ENCODE data around the gene NEBL.

The NEBL gene

DNA sequence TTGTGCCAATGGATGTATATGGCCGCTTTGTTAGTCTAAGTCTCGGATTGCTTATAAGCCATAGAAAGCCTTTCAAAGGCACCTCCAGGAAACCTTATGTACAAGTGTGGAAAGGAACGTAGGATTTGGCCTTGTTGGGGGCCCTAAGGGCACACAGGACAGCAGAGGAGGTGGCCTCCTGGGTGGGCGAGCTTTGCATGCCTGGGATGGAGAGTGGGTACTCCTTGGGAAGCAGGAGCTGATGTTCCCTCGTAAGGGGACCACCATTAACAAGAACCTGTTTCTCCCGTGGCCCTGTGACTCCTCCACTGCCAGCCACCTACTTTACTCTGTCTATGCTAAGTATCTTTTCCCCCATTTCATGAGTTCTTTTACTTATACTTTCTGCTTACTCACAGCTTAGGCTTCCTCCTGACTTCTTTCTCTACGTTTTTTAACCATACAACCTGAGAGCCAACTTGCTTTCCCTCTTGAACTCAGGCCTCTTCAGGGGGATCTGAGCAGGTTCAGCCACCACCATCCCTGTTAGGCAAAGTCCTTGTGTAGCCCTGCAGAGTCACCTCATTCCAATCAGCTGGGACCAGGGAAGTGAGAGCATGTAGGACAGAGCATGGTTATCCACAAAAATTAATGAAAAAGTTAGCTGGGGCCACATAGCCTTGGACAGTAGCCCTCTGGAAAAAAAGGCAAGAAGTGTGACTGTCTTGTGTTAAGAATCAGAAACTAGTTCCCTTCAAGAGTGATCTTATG is 118.9 kb downstream of the NEBL start:
- no peak for DNase-seq (ENCODE audit: low spot score)

- DNase-seq (ENCODE audit: low spot score) = no peak
Measured at GRCh38 chr10:20776384-20777118, 120.6 kb downstream of the NEBL start.

- DNase-seq (ENCODE audit: low spot score) = no peak
Measured at GRCh38 chr10:20771051-20771450, 126.1 kb downstream of the NEBL start.

DNA sequence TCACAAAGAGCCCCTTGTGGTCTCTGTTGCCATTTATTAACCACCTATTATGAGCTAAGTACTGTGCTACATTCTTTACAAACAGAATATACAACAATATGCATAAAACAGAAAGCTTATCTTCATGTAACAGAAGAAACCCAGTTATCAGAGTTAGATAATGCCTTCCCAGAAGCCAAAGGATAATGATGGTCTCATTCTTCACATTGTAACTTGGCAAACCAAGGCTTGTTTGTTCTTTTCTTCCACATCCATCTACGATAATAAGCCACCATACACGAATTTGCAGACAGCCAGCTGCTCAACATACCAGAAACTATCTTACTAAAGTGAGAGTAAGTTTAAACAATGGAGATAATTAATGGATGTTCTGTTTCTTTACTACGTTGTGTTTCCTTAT is 127.6 kb downstream of the NEBL start:
- no peak for DNase-seq (ENCODE audit: low spot score)

- no peak for DNase-seq (ENCODE audit: low spot score)
Measured at GRCh38 chr10:20768843-20769242, 128.3 kb downstream of the NEBL start.

GRCh38 chr10:20767028-20767427 is 130.1 kb downstream of the NEBL start:
- no peak for DNase-seq (ENCODE audit: low spot score)

DNA sequence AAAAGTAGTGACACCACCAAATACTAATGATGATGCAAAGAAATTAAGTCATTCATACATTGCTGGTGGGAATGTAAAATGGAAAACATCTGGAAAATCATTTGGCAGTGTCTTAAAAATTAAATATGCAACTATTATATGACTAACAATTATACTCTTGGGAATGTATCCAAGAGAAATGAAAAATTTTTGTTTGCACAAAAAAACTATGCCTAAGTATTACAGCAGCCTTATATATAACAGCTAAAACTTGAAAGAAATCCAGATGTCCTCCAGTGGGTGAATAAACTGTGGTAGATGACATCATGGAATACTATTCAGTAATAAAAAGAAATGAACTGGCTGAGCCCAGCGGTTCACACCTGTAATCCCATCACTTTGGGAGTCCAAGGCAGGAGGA is 132.0 kb downstream of the NEBL start:
- DNase-seq (ENCODE audit: low spot score) = no peak

DNA sequence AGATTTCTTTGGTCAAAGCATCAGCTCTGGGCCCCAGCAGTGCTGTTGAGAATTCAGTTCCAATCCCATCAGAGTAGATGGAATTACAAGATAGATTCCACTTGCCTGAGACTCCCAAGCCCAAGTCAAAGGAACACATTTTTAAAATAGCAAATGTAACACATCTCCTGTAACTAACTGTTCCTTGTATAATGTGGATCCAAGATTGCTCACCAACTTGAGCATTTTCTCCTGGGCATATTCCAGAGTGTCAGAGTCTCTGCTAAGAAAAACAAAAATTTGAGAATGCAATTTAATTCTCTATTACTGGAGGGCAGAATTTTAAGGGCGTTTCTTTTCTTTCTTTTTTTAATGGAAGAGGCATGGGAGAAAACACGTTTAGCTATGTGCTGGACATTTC is 136.7 kb downstream of the NEBL start:
- no peak for DNase-seq (ENCODE audit: low spot score)

DNA sequence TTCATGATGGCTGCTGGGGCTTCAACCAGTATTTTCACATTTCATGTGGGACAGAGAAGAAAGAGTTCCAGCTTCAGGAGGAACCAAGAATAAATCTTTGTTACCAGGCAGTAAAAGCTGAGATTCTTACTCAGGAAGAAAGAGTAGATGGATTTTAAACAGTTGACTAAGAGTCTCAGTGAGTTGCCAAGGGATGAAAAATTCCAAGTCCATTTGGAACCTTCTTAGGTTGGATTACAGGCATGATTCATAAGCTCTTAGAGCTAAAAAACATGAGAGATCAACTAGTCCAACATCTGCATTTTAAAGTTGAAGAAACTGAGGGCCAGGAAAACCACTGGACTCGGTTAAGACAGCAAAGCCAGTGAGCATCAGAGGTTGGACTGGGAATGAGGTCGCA is 148.6 kb downstream of the NEBL start:
- DNase-seq (ENCODE audit: low spot score) = no peak

- no peak for DNase-seq (ENCODE audit: low spot score)
Measured at GRCh38 chr10:20747782-20748181, 149.3 kb downstream of the NEBL start.

GRCh38 chr10:20746856-20747255 is 150.3 kb downstream of the NEBL start:
- DNase-seq (ENCODE audit: low spot score) = no peak

DNA sequence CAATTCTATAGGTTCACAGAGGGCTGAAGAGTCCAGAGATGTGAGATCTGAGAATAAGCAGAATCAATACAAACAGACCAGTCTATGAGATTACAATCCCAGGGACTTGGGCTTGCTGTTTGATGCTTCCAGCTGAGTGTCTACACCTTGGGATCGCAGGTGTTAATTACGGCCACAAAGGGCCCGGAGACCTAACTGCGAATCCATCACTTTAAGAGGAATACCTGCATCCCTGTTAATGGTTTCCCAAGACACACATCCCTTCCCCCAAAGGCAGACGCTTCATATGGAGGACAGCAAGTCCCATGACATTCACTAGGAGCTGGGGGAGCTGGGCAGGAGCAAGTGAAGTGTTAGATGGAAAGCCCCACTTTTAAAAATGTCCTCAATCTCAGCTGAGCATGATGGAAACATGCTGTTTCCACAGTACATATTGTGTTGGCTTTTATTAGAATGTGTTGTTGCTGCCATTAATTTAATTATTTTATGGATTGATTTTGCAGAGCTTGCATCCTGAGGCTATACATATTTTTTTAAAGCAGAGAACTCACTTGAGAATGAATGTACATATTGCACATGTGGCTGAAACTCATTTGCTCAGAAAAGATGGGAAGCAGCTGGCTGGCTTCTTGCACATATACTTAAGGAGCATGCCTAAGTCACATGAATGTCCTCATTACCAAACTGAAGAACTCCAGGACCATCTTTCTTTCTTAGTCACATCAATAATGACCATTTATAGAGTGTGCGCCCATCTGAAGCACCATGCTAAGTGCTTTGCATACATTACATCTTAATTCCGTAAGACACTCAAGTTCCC is 151.3 kb downstream of the NEBL start:
- no peak for DNase-seq (ENCODE audit: low spot score)

DNA sequence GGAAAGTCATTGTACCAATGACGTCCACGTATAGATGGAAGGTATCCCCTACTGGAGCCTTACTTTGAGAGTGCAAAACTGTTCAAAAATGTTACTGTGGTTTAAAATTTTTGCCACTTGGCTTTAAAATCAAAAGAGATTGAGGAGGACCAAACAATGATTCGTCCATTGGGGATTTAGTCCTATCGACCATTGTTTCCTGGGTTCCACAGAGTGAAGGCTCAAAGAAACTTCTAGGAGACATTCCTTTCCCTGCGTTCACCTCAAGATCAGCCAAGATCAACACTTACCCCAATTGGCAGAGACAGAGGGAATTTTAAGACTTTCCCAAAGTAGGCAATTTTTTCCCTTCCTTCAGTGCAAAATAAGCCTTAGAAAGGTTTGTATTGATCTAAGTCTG is 152.3 kb downstream of the NEBL start:
- no peak for DNase-seq (ENCODE audit: low spot score)

DNA sequence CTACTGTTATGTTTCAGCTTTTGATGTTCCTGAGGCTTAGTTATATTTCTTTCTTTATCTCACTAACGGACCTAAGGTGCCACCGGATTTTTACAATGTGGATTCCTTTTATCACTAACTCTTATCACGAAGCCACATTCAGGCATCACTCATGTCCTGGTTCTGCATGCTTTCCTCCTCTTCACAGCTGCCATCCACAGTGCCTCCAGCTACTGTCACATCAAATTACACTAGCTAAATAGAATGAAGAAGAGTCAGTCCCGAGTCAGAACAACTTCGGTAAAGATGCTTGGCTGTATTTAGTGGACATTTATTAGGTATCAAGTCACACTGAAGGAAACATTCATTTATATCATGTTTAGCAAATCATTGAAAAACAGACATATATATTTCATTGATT is 153.2 kb downstream of the NEBL start:
- no peak for DNase-seq (ENCODE audit: low spot score)

GRCh38 chr10:20742737-20743541 is 154.2 kb downstream of the NEBL start:
- no peak for DNase-seq (ENCODE audit: low spot score)

- no peak for DNase-seq (ENCODE audit: low spot score)
Measured at GRCh38 chr10:20740120-20740519, 157.0 kb downstream of the NEBL start.

- DNase-seq (ENCODE audit: low spot score) = no peak
Measured at GRCh38 chr10:20737107-20737506, 160.0 kb downstream of the NEBL start.
